Stimulated activated naive B cell treated with anti-CD40 and anti-IgM and Interleukin-4, amounts not matched to agents 10 μg/mL and 1 μg/mL and 100 μg/mL, for 72 hours (primary cell): Measurements from ENCODE around the gene EMX1.
A peak's percentile ranks its signal among the peaks of the same experiment; 100 is the strongest.

Experiments
- ATAC-seq, 2 donors: fragments of 150-1000 bp; cut with Tn5 transposase; replicated peaks; 2 replicates each; pipeline ENCODE4 v1.10.0; 2021; ENCODE audit warnings: moderate library complexity in 1 of 2
- DNase-seq: peaks from one replicate; pipeline ENCODE4 v3.0.0; 2021
- H3K27ac Mint-ChIP-seq: one replicate; pipeline ENCODE4 v1.8.0; 2022; ENCODE audit warnings: mild to moderate bottlenecking, mixed read lengths
- H3K27me3 Mint-ChIP-seq, 2 donors: one replicate each; pipeline ENCODE4 v1.8.0; 2022; ENCODE audit warnings: mixed read lengths in 2 of 2
- H3K36me3 Mint-ChIP-seq, 2 donors: one replicate each; pipeline ENCODE4 v1.8.0; 2022; ENCODE audit warnings: mixed read lengths in 2 of 2, mild to moderate bottlenecking in 1 of 2
- H3K4me1 Mint-ChIP-seq, 2 donors: one replicate each; pipeline ENCODE4 v1.8.0; 2022; ENCODE audit warnings: mixed read lengths in 2 of 2, mild to moderate bottlenecking in 1 of 2
- H3K4me3 Mint-ChIP-seq, 2 donors: one replicate each; pipeline ENCODE4 v1.8.0; 2022; ENCODE audit warnings: mild to moderate bottlenecking in 2 of 2, mixed read lengths in 2 of 2, moderate library complexity in 1 of 2
- H3K9me3 Mint-ChIP-seq, 2 donors: one replicate each; pipeline ENCODE4 v1.8.0; 2022; ENCODE audit warnings: mixed read lengths in 2 of 2, mild to moderate bottlenecking in 1 of 2

EMX1 gene

DNA sequence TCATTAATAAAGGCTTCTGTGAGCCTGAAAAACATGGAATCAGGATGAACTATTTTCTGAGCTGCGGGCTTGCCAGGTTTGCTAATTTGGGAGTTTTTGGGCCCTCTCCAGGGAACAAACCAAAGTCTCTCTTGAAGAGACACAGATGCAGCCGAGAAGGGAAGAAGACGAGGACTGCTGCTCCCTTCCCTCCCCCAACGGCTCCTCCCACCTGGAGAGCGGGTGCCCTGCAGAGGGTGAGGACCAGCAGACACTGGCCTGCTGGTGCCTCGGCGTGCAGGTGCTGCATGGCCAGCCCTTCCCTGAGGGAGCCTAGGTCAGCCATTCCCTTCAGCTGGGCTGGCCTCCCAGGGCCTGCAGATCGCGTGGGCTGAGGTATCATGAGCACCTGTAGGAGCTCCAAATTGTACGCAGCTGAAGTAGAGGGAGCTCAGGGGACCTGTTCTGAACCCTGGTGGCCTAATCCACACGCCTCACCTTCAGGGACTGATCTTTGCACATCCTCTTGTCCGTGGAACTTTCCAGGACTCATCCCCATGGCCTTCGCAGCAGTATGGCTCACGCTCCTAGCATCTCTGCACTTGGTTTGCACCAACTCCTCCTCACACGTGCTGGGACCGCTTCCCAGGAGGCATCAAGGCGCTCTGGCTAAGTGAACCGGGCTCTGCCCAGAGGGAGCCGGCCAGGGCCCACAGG is 19.5 kb downstream of the EMX1 start:
- DNase-seq = no peak
- peaks cover 24% of the 10 kb centered on the region in 2 donors for H3K27me3 Mint-ChIP-seq
- peaks cover 0 to 3% of the 10 kb centered on the region in 2 donors for H3K4me1 Mint-ChIP-seq
- no peak overlapping the region for H3K27ac Mint-ChIP-seq
- ATAC-seq = no peak
- H3K36me3 Mint-ChIP-seq = peaks cover 0 to 3% of the 10 kb centered on the region in 2 donors
- no peaks in the 10 kb centered on the region for H3K9me3 Mint-ChIP-seq
- no peak overlapping the region for H3K4me3 Mint-ChIP-seq

DNA sequence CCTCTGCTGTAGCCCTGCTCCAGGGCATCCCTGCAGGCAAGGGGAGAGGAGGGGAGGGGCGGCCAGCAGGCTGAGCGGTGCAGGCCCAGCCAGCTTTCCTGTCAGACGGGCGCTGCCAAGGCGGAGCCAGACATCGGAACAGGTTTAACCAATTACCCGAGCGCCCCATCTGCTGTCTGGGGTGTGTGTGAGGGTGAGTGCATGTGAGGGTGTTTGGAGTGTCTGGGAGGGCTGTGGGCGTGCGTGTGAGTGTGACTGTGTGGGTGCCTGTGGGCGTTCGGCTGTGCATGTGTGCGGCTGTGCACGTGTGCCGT is 20.0 kb downstream of the EMX1 start:
- H3K27ac Mint-ChIP-seq = no peak overlapping the region
- ATAC-seq = peak in 1 of 2 donors; percentile 13

DNA sequence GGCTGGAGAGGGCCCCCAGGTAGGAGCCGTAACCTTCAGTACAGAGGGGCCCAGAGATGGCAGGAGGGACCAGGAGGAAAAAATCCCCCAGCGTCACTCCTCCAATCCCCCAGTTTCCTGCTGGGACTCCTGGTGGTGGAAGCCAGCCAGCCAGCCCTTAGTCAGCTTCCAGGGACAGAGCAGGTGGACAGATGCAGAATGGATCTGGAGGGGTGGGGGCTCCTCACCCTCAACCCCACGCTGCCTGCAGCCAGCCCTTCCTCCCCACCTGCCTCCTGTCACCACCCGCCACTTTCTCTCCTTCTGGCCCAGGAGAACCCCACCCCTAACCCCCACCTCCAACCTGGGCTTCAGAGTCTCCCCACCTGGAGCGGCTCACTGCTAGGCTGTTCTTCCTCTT is 21.1 kb downstream of the EMX1 start:
- DNase-seq (no peak), ATAC-seq (no peak)
- H3K9me3 Mint-ChIP-seq = no peaks in the 10 kb centered on the region
- H3K27ac Mint-ChIP-seq = no peak overlapping the region
- H3K36me3 Mint-ChIP-seq = peaks cover 1 to 4% of the 10 kb centered on the region in 2 donors
- no peak overlapping the region for H3K4me3 Mint-ChIP-seq
- H3K27me3 Mint-ChIP-seq = peaks cover 16 to 21% of the 10 kb centered on the region in 2 donors
- peaks cover 0 to 3% of the 10 kb centered on the region in 2 donors for H3K4me1 Mint-ChIP-seq

More for the DNA sequence above, 20.0 kb downstream of the EMX1 start:
- no peak for DNase-seq
- Mint-ChIP-seq H3K4me3 (no peak overlapping the region), H3K36me3 (peaks cover 0 to 3% of the 10 kb centered on the region in 2 donors), H3K27me3 (peaks cover 18 to 24% of the 10 kb centered on the region in 2 donors), H3K4me1 (peaks cover 0 to 3% of the 10 kb centered on the region in 2 donors), H3K9me3 (no peaks in the 10 kb centered on the region)

DNA sequence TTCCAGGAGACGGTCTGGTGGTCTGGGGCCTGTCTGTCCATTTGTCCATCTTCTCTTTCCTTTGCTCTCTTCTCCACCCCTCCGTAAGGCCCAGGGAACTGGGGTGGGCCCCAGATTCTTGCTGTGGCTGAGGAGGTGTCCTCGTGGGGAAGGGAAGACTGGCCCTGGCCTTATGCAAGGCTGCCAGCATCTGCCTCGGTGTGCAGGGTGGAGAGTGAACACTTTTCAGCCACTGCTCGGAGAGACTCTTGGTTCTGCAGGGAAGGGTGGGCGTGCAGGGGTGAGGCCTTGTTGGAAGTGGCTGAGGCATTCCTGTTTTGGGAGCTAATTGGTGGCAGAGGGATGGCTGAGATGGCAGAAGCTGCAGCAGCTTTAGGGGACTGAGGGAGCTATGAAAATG is 23.0 kb downstream of the EMX1 start:
- Mint-ChIP-seq H3K27ac (no peak overlapping the region), H3K9me3 (no peaks in the 10 kb centered on the region), H3K4me3 (no peak overlapping the region), H3K4me1 (no peaks in the 10 kb centered on the region), H3K27me3 (peaks cover 7 to 13% of the 10 kb centered on the region in 2 donors), H3K36me3 (peaks cover 1 to 9% of the 10 kb centered on the region in 2 donors)
- no peak for ATAC-seq
- DNase-seq = no peak

DNA sequence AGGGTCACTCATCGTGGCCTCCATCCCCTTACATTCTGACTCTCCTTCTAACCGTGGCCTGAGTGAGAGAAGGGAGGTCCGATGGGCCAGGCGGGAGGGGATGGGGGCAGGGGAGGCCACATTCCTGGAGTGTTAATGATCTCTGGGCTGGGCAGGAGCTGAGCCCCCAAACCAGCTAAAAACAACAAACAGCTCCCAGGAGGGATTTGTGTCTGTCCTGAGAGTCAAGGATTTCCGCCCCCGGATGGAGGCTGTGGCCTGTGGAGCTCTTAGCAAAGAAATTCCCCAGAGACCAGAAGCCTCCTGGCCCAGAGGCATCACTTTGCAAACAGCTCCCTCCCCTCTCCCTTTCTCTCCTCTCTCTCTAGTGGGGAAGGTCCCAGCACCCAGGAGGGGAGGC is 23.5 kb downstream of the EMX1 start:
- no peak for DNase-seq
- no peak overlapping the region for H3K27ac Mint-ChIP-seq
- H3K36me3 Mint-ChIP-seq = peaks cover 1 to 11% of the 10 kb centered on the region in 2 donors
- H3K27me3 Mint-ChIP-seq = peaks cover 5 to 9% of the 10 kb centered on the region in 2 donors
- no peak overlapping the region for H3K4me3 Mint-ChIP-seq
- no peaks in the 10 kb centered on the region for H3K4me1 Mint-ChIP-seq
- no peak for ATAC-seq
- no peaks in the 10 kb centered on the region for H3K9me3 Mint-ChIP-seq

DNA sequence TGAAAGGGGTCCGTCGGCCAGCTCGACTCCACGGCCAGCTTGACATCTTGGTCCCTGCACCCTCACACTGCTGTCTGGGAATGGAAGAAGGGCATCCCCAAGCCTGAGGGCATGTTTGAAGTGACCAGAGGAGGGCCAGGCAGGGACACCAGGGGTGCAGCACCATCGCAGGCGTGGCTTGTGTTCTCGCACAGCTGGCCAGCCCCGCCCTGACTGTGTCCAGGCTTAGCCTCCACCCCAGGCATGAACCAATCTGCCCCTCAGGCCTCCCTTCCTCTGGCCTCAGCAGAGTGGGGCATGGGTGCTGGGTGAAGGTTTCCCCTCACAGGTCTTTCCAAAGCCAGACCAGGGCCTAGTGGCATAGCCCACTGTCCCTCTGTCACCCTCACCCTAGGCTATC is 25.0 kb downstream of the EMX1 start:
- H3K27ac Mint-ChIP-seq = no peak overlapping the region
- H3K4me3 Mint-ChIP-seq = no peak overlapping the region
- no peak for DNase-seq
- H3K4me1 Mint-ChIP-seq = peaks cover 0 to 2% of the 10 kb centered on the region in 2 donors
- ATAC-seq = no peak
- peaks cover 7 to 14% of the 10 kb centered on the region in 2 donors for H3K36me3 Mint-ChIP-seq
- no peaks in the 10 kb centered on the region for H3K9me3 Mint-ChIP-seq
- H3K27me3 Mint-ChIP-seq = peaks cover 0 to 5% of the 10 kb centered on the region in 2 donors

DNA sequence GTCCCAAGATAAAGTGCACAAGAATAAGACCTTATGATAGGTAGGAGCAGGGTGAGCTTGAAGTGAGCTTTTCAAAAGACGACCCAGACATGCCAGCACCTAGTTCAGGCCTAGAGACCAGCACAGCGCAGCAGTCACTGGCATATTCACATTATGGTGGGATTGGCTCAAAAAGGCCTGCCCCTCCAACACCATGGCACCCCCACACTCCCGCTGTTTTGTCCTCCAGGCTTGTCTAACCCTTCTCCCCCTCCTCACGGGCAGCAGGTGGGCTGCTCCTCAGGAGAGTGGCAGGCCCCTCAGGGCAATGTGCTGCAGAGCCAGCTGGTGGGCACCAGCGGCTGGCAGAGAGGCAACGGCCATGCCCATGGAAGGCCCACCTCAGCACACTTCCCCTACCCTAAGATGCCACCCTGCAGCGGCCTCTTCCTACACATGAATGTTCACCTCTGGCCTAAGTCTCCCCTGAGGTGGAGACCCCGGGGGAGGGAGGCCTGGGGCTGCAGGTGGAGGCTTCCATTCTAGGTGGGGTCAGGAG is 25.6 kb downstream of the EMX1 start:
- Mint-ChIP-seq H3K4me3 (no peak overlapping the region), H3K9me3 (no peaks in the 10 kb centered on the region), H3K27ac (no peak overlapping the region), H3K36me3 (peaks cover 7 to 12% of the 10 kb centered on the region in 2 donors), H3K4me1 (peaks cover 0 to 2% of the 10 kb centered on the region in 2 donors), H3K27me3 (peaks cover 0 to under 1% of the 10 kb centered on the region in 2 donors)
- DNase-seq (no peak), ATAC-seq (no peak)

DNA sequence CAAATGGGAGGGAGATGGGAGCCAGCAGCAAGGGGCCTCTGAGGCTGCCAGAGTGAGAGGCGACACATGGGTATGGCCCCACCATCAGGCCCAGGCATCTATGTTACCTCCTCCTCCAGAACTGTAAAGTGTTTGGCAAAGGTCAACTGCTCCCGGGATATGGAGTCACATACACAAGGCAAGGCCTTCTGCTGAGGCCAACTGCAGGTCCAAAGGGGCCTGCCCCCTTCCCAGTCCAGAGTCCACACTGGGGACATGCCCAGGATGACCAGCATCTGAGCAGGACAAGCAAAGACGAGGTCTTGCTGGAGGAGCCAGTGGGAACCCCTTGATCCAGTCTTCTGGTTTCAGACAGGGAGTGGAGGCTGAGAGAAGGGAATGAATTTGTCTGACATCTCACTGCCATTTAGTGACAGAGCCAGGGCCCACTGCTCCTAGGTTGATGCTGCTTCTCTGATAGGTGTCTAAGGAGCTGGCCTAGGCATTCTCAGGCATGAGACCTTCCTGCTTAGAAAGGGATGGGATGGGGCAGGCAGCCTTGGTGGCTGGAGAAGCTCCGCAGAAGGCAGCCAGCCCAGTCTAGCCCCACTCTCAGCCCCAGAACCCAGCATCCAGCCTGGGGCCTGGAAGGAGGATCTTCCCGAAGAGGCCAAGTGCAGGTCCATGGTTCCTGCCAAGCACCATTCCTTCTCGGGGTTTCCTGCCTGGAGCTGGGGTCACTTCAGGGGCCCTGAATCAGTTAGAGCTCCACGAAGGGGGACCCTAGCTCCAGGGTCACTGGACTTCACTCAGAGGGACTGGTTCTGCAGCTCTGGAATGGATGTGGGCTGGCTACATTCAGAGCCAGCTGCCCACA is 26.4 kb downstream of the EMX1 start:
- Mint-ChIP-seq H3K4me3 (no peak overlapping the region), H3K27ac (no peak overlapping the region), H3K4me1 (peaks cover 0 to 2% of the 10 kb centered on the region in 2 donors), H3K9me3 (no peaks in the 10 kb centered on the region), H3K36me3 (peaks cover 7 to 15% of the 10 kb centered on the region in 2 donors), H3K27me3 (no peaks in the 10 kb centered on the region)
- DNase-seq (no peak), ATAC-seq (no peak)

DNA sequence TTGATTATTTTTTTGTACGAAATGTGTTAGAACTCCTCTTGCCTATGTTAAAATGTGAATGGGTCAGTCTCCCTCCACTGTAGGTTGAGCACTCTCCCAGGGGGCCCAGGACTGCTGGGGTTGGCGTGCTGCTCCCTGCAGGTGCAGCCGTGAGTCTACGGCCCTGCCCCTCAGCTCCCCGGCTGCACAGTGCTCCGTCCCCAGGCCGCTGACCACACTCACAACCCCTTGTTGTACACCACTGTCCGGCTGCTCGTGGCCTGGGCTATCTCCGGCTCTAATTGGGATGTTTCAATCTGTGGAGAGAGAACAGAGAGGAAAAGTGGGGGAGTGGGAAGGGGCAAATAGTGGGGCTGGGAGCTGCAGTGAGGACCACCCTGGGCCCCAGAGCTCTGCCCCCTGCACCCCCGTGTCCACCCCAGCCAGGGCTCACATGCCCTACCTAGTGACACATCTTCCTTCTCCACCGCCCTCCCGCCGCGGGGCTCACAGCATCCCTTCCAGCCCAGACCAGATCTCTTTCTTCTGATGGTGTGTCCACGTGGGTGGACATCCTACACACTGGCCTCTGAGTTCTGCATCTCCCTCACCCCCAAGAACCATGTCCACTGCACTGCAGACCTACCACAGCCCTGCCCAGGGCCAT is 27.6 kb downstream of the EMX1 start:
- no peak overlapping the region for H3K27ac Mint-ChIP-seq

DNA sequence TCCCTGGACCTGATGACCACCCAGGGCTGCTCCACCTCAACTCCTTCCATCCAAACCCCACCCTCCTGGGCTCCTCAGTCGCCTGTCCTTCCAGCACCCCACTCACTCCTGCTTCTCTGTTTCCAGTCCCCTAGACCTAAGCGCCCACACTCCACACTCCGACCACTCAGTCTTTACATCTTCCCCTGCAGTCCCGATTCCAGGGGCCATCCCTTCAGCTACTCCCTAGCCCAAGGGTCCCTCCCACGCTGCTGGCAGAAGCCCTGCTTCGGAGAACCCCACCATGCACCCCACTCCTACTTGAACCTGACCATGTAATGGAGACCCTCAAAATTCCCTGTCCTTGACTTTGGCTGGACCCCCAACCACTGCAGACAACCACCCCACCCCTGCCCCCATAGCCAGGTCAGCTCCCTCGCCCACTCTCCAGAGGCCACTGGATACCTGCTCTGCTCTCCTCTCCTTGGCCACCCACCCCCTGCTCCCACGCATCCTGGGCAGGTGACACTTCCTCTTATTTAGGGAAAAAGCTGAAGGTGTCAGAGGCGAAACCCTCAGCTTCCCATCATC is 28.2 kb downstream of the EMX1 start:
- H3K27ac Mint-ChIP-seq = no peak overlapping the region
- H3K9me3 Mint-ChIP-seq = no peaks in the 10 kb centered on the region
- H3K36me3 Mint-ChIP-seq = peaks cover 9 to 16% of the 10 kb centered on the region in 2 donors
- ATAC-seq = no peak
- DNase-seq = no peak
- peaks cover 0 to 2% of the 10 kb centered on the region in 2 donors for H3K4me1 Mint-ChIP-seq
- no peaks in the 10 kb centered on the region for H3K27me3 Mint-ChIP-seq
- no peak overlapping the region for H3K4me3 Mint-ChIP-seq

More for the DNA sequence above, 27.6 kb downstream of the EMX1 start:
- H3K36me3 Mint-ChIP-seq = peaks cover 9 to 16% of the 10 kb centered on the region in 2 donors
- DNase-seq = no peak
- H3K4me3 Mint-ChIP-seq = no peak overlapping the region
- H3K9me3 Mint-ChIP-seq = no peaks in the 10 kb centered on the region
- H3K4me1 Mint-ChIP-seq = peaks cover 0 to 2% of the 10 kb centered on the region in 2 donors
- no peaks in the 10 kb centered on the region for H3K27me3 Mint-ChIP-seq
- ATAC-seq = no peak

DNA sequence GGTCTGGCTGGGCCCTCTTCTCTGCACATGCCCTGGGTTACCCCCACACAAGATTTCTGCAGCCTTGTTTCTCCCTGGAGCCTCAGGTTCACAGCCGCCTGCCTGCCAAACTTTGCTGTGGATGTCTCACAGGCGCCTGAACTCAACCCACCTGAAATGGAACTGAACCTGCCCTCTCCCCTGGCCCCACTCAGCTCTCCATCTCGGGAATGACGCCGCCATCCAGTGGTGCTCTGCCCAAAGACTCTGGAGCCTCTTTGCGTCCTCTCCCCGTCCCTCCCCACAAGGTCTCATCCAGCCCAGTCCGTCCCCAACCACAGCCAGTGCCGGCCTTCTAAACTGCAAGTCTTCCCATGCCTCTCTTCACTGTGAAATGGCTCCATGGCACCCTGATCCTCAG is 29.1 kb downstream of the EMX1 start:
- Mint-ChIP-seq H3K4me3 (no peak overlapping the region), H3K9me3 (no peaks in the 10 kb centered on the region), H3K27me3 (no peaks in the 10 kb centered on the region), H3K36me3 (peaks cover 9 to 16% of the 10 kb centered on the region in 2 donors), H3K4me1 (peaks cover 0 to 2% of the 10 kb centered on the region in 2 donors), H3K27ac (no peak overlapping the region)
- ATAC-seq (no peak), DNase-seq (no peak)

DNA sequence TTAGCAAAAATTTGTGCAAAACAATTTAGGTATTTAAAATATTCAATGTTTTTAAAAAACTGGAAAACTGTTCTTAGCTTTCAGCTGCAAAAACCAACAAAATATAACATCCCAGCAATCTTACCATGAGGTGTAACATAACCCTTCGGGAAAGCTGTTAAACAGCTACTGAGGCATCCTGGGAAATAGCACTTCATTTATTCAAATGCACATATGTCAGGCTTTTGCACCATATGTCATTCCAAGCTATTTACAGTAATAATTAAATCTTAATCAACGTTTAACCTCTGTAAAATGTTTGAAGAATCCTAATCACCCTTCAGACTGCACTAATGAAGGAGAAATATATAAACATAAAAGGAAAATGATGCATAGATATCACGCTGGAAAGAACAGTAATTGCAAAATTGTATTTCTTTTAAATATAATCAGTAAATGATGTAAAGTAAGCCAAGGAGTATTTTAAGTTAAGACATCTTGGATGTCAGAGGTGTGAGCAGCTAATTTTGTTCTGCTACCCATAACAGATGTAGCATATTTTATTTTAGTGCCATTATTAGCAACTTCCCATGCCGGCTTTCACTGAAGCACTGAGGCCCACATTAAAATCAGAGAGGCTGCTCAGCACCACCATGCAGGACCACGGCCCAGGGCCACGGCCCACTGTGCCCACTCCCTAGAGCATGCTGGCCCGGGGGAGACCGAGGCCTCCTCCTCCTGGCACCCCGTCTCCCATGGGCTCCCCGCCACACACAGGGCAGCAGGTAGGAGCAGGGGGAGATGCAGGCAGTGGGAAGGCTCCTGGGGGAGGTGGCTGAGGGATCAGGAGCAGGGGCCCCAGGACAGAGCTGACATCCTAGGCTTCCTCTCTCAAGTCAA is 30.9 kb downstream of the EMX1 start:
- Mint-ChIP-seq H3K9me3 (no peaks in the 10 kb centered on the region), H3K4me3 (no peak overlapping the region), H3K27ac (no peak overlapping the region), H3K36me3 (peaks cover 8 to 19% of the 10 kb centered on the region in 2 donors), H3K4me1 (peaks cover 0 to 2% of the 10 kb centered on the region in 2 donors), H3K27me3 (no peaks in the 10 kb centered on the region)
- DNase-seq = no peak
- no peak for ATAC-seq

DNA sequence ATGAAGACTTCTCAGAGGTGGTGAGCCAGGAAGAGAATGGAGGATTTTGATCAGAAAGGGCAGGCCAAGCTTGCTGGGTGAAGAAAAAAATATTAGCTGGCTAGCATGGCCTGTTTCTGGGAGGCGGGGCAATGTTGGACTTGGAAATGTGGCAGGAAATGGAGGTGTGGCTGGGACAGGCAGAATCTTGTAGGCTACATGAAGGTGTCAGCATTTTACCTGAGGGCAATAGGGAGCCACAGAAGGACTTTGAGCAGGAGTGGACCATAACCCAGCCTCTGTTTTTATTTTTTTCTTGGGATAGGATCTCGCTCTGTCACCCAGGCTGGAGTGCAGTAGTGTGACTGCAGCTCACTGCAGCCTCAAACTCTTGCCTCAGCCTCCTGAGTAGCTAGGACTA is 31.7 kb downstream of the EMX1 start:
- Mint-ChIP-seq H3K27ac (no peak overlapping the region), H3K4me1 (peaks cover 0 to 6% of the 10 kb centered on the region in 2 donors), H3K27me3 (no peaks in the 10 kb centered on the region), H3K36me3 (peaks cover 8 to 19% of the 10 kb centered on the region in 2 donors), H3K4me3 (no peak overlapping the region), H3K9me3 (no peaks in the 10 kb centered on the region)
- ATAC-seq = no peak
- DNase-seq = no peak
